Keratinocyte (primary cell): ENCODE data around the gene C1R. TPM values are rescaled to one million over a fixed set of nuclear protein-coding genes. Genes with fewer than 3 reads are reported as not detected.
"Not testable (repeated sequence)": the region's sequence is repeated elsewhere in the genome, so short reads cannot be mapped to it uniquely, and the experiment has no call there.

Experiments used
- DNase-seq: peaks from one replicate; pipeline ENCODE4 v3.0.0-alpha.2; 2011; ENCODE audit warnings: low read depth, missing footprints, low spot score
- FAIRE-seq: peaks from 2 replicates; lab custom pipeline; 2011; peaks lifted over from hg19 to GRCh38; lab: Jason Lieb, UNC
- H2AFZ ChIP-seq: 2 replicates; pipeline ENCODE4 v1.6.0; 2012; ENCODE audit warnings: low read length, control low read depth, inconsistent platforms; ENCODE audit not compliant: control insufficient read depth
- H3K27ac ChIP-seq: 2 replicates; pipeline ENCODE4 v1.5.1; 2011; ENCODE audit warnings: low read length; ENCODE audit not compliant: control insufficient read depth, insufficient read depth
- H3K27me3 ChIP-seq: 3 replicates; pipeline ENCODE4 v1.6.0; 2011; ENCODE audit warnings: low read length; ENCODE audit not compliant: control insufficient read depth, insufficient read depth; ENCODE audit errors: extremely low read depth
- H3K36me3 ChIP-seq, 2 experiments: 2 replicates in 1 of 2; 3 replicates in 1 of 2; pipeline ENCODE4 v1.5.1; 2011; ENCODE audit warnings: low read length in 2 of 2, mild to moderate bottlenecking in 1 of 2; ENCODE audit not compliant: control insufficient read depth in 2 of 2, insufficient read depth in 2 of 2; ENCODE audit errors: extremely low read depth in 1 of 2
- H3K4me1 ChIP-seq: 3 replicates; pipeline ENCODE4 v1.5.1; 2011; ENCODE audit warnings: low read length; ENCODE audit not compliant: control insufficient read depth, insufficient read depth; ENCODE audit errors: extremely low read depth
- H3K4me2 ChIP-seq: 3 replicates; pipeline ENCODE4 v1.6.0; 2011; ENCODE audit warnings: low read depth, low read length; ENCODE audit not compliant: control insufficient read depth, insufficient read depth; ENCODE audit errors: extremely low read depth
- H3K4me3 ChIP-seq, 3 experiments: fragments of 200-600 bp in 1 of 3; sonication (generic) in 1 of 3; 2 replicates in 2 of 3; 3 replicates in 1 of 3; pipeline ENCODE4 v1.5.1; 2011 to 2016; ENCODE audit warnings: low read length in 3 of 3, mild to moderate bottlenecking in 3 of 3, control low read depth in 2 of 3, inconsistent platforms in 1 of 3, low read depth in 1 of 3, mixed read lengths in 1 of 3, mixed run types in 1 of 3, moderate library complexity in 1 of 3; ENCODE audit not compliant: control insufficient read depth in 2 of 3, insufficient read depth in 2 of 3; ENCODE audit errors: extremely low read depth in 1 of 3
- H3K79me2 ChIP-seq: 2 replicates; pipeline ENCODE4 v1.6.0; 2012; ENCODE audit warnings: low read length; ENCODE audit not compliant: control insufficient read depth, insufficient read depth
- H3K9ac ChIP-seq: 3 replicates; pipeline ENCODE4 v1.6.0; 2011; ENCODE audit warnings: low read length; ENCODE audit not compliant: control insufficient read depth, insufficient read depth; ENCODE audit errors: extremely low read depth
- H3K9me1 ChIP-seq: 3 replicates; pipeline ENCODE4 v1.6.0; 2011; ENCODE audit warnings: low read length; ENCODE audit not compliant: control insufficient read depth, insufficient read depth; ENCODE audit errors: extremely low read depth
- H3K9me3 ChIP-seq: 2 replicates; pipeline ENCODE4 v1.5.1; 2012; ENCODE audit warnings: low read depth, low read length; ENCODE audit not compliant: control insufficient read depth
- H4K20me1 ChIP-seq: 3 replicates; pipeline ENCODE4 v1.6.0; 2011; ENCODE audit warnings: low read length; ENCODE audit not compliant: control insufficient read depth, insufficient read depth; ENCODE audit errors: extremely low read depth
- CTCF ChIP-seq, 3 experiments: IDR thresholded peaks in 1 of 3; conservative IDR thresholded peaks in 1 of 3; optimal IDR thresholded peaks in 1 of 3; 2 replicates in 2 of 3; 3 replicates in 1 of 3; pipeline versions ENCODE3 to v1.5.1; 2011; ENCODE audit warnings: low read length in 3 of 3, mild to moderate bottlenecking in 3 of 3, moderate library complexity in 2 of 3, control low read depth in 1 of 3, inconsistent platforms in 1 of 3; ENCODE audit not compliant: insufficient read depth in 2 of 3; ENCODE audit errors: extremely low read depth in 1 of 3
- EZH2 ChIP-seq: IDR thresholded peaks from one replicate; pipeline ENCODE4 v1.6.1; 2012; ENCODE audit warnings: inconsistent platforms, mild to moderate bottlenecking, low read length, moderate library complexity
- dilution Hi-C: fragments of 300-500 bp; cut with MboI; formaldehyde crosslinking; loops from one replicate; pipeline ENCODE4 v1.7.0; 2020; ENCODE audit warnings: low sequenced_read_pairs; ENCODE audit not compliant: extremely low pct_ligation_motif_present
- polyA plus RNA-seq, 5 experiments: library from polyadenylated mRNA; depleted of rRNA in 3 of 5; stranded (reverse) in 3 of 5; stranded (forward) in 1 of 5; unstranded in 1 of 5; fragments of >200 nt; gene quantifications; 1 replicate in 1 of 5; 2 replicates in 3 of 5; 3 replicates in 1 of 5; pipeline versions ENCODE4 v1.2.1 to v1.2.3, GENCODE V29; 2011 to 2012; ENCODE audit warnings: missing spikeins in 2 of 5, low read depth in 1 of 5, low replicate concordance in 1 of 5

The C1R gene
- polyA plus RNA-seq, 1 donor (not counting 4 experiments of a cell fraction or from before 2014, with no cell fraction given) = 2.8 TPM

- Histone ChIP-seq H3K79me2 (no peaks in the 10 kb centered on the region), H3K27me3 (no peaks in the 10 kb centered on the region), H3K36me3 (no peaks in the 10 kb centered on the region), H3K9ac (no peak overlapping the region), H3K4me3 (no peak overlapping the region), H3K4me2 (no peak overlapping the region), H2AFZ (no peak overlapping the region), H3K9me1 (no peaks in the 10 kb centered on the region), H3K9me3 (no peaks in the 10 kb centered on the region), H4K20me1 (no peaks in the 10 kb centered on the region), H3K4me1 (peaks cover under 1% of the 10 kb centered on the region), H3K27ac (no peak overlapping the region)
- FAIRE-seq = no peak
- dilution Hi-C loops = no loop called here
- DNase-seq = no peak
- TF ChIP-seq EZH2 (no peak), CTCF (optimal IDR thresholded peaks at IDR 0.05 in 1 of 3, IDR thresholded peaks at IDR 0.05 in 1 of 3, conservative IDR thresholded peaks at IDR 0.05 in 1 of 3; ENCODE audit: extremely low read depth in 1 of 3, insufficient read depth in 2 of 3, low read length in 3 of 3) (no peak)
Observed at GRCh38 chr12:7054925-7055324, 37.3 kb downstream of the C1R start.

- FAIRE-seq, H4K20me1 ChIP-seq, H3K4me1 ChIP-seq, H2AFZ ChIP-seq, DNase-seq, H3K36me3 ChIP-seq, H3K9ac ChIP-seq, H3K79me2 ChIP-seq, H3K27ac ChIP-seq, H3K4me2 ChIP-seq, H3K9me3 ChIP-seq, dilution Hi-C loops, H3K4me3 ChIP-seq, H3K27me3 ChIP-seq, H3K9me1 ChIP-seq: not testable (repeated sequence)
Observed at GRCh38 chr12:7049973-7050372, 42.3 kb downstream of the C1R start.

GRCh38 chr12:7049445-7049951 lies 42.7 kb downstream of the C1R start:
- H3K9ac ChIP-seq, H3K27me3 ChIP-seq, H3K27ac ChIP-seq, H2AFZ ChIP-seq, dilution Hi-C loops, H3K9me3 ChIP-seq, H3K4me1 ChIP-seq, FAIRE-seq, H3K36me3 ChIP-seq, H3K4me3 ChIP-seq, H4K20me1 ChIP-seq, H3K9me1 ChIP-seq, DNase-seq, H3K4me2 ChIP-seq, H3K79me2 ChIP-seq: not testable (repeated sequence)
